ENCODE measurements around the gene HOXB7. TPM values are rescaled to one million over a fixed set of nuclear protein-coding genes. Genes with fewer than 3 reads are reported as not detected.

The HOXB7 gene
- total RNA-seq, 2 experiments from 2014 or later: 9.2 to 16.3 TPM

DNA sequence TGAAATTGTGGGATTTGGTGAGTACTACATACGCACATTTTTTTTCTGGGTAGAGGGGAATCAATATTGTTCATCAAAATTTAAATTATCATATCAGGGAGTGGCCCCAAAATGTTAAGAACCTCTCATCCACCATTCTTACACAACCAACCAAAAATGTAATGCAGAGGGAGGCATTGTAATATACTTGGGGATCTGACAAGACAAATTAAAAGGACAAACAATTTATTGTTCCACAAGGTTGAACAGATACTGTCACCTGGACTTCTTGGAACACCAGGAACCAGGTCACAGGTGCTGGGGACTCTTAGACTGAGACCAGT lies 30.0 kb upstream of the HOXB7 start:
- Histone ChIP-seq H3K4me1 (ENCODE audit: insufficient read depth, low read length, poor library complexity, severe bottlenecking) (no peaks in the 10 kb centered on the region), H3K4me2 (ENCODE audit: low read length) (no peak overlapping the region), H3K4me3 (ENCODE audit: low read depth, low read length, poor library complexity, severe bottlenecking) (no peak overlapping the region), H3K36me3 (ENCODE audit: insufficient read depth, low read length) (no peaks in the 10 kb centered on the region), H3K9me3 (ENCODE audit: low read length) (no peaks in the 10 kb centered on the region), H2AFZ (ENCODE audit: low read length) (no peak overlapping the region), H3K79me2 (ENCODE audit: insufficient read depth, low read depth, low read length) (no peaks in the 10 kb centered on the region), H3K9me2 (ENCODE audit: insufficient read depth, low read length) (no peaks in the 10 kb centered on the region), H3K27ac (ENCODE audit: low read depth, low read length, poor library complexity, severe bottlenecking) (no peak overlapping the region), H4K20me1 (ENCODE audit: insufficient read depth, low read length) (no peaks in the 10 kb centered on the region)
- intact Hi-C loops (cut with micrococcal nuclease; ENCODE audit: unreplicated experiment): no loop called here
- POLR2A ChIA-PET: no interaction called here
- TF ChIP-seq EZH2phosphoT487 (IDR thresholded peaks at IDR 0.05; ENCODE audit: borderline replicate concordance, low read depth, low read length): no peak
- TF ChIP-seq CTCF (conservative IDR thresholded peaks at IDR 0.05; ENCODE audit: low read length): no peak
- no TSS peak for BruUV-seq (replicated peaks)
- no peak for DNase-seq (ENCODE audit: low spot score)
- CTCF ChIA-PET (ENCODE audit: unreplicated experiment): interaction anchor here (0.5 kb wide), 1 partner anchor 146 kb away, joined by 3 read pairs; no protein-coding TSS in a partner anchor

DNA sequence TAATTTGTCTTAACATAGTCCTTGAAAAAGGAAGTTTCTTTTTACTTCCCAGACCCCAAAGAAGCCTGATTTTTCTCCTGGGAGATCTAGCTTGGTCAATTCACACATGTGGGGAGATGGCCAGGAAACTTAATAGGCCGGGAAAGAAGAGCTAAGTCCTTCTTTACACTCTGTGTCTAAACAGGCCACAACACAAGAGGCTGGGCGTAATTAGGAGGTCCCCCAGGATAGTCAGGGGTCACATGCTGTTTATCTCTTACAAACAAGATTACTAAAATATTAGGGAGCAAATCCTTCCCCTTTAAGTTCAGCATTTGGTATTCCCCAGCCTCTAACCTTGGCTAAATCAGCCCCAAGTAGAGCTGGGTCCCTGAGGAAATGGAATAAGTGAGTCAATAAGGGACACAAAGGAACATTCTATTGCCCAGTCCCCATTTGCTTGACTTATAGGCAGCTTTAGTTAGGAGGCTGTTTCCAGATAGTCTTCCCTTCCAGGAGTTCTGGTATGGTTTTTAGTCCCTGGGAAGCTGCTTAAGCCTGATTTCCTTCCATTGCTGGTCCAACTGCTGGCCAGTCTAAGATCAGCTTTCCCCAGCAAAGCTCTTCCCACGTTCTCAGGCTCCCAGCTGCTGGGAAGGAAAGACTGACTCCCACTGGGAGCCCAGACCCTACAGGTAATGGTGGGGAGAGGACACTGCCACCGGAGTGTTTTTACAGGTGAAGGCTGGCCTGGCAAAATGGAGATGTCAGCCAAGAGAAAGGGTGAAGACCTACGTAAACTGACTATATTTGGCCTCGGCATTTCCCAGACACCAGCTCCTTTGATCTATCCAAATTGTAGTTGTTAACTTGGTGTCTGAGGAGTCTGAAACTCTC lies 29.4 kb upstream of the HOXB7 start:
- intact Hi-C loops (cut with micrococcal nuclease; ENCODE audit: unreplicated experiment): no loop called here
- ChIA-PET POLR2A (no interaction called here), CTCF (ENCODE audit: unreplicated experiment) (no interaction called here)
- H2AFZ ChIP-seq (ENCODE audit: low read length): no peak overlapping the region
- H3K27ac ChIP-seq (ENCODE audit: low read depth, low read length, poor library complexity, severe bottlenecking): no peak overlapping the region
- H4K20me1 ChIP-seq (ENCODE audit: insufficient read depth, low read length): no peaks in the 10 kb centered on the region
- H3K4me2 ChIP-seq (ENCODE audit: low read length): no peak overlapping the region
- no peaks in the 10 kb centered on the region for H3K36me3 ChIP-seq (ENCODE audit: insufficient read depth, low read length)
- H3K9me2 ChIP-seq (ENCODE audit: insufficient read depth, low read length): no peaks in the 10 kb centered on the region
- DNase-seq (ENCODE audit: low spot score): no peak
- no peaks in the 10 kb centered on the region for H3K4me1 ChIP-seq (ENCODE audit: insufficient read depth, low read length, poor library complexity, severe bottlenecking)
- H3K4me3 ChIP-seq (ENCODE audit: low read depth, low read length, poor library complexity, severe bottlenecking): no peak overlapping the region
- H3K79me2 ChIP-seq (ENCODE audit: insufficient read depth, low read depth, low read length): no peaks in the 10 kb centered on the region
- H3K9me3 ChIP-seq (ENCODE audit: low read length): no peaks in the 10 kb centered on the region
- BruUV-seq (replicated peaks): no TSS peak
- no peak for TF ChIP-seq CTCF (conservative IDR thresholded peaks at IDR 0.05; ENCODE audit: low read length)
- TF ChIP-seq EZH2phosphoT487 (IDR thresholded peaks at IDR 0.05; ENCODE audit: borderline replicate concordance, low read depth, low read length): no peak

DNA sequence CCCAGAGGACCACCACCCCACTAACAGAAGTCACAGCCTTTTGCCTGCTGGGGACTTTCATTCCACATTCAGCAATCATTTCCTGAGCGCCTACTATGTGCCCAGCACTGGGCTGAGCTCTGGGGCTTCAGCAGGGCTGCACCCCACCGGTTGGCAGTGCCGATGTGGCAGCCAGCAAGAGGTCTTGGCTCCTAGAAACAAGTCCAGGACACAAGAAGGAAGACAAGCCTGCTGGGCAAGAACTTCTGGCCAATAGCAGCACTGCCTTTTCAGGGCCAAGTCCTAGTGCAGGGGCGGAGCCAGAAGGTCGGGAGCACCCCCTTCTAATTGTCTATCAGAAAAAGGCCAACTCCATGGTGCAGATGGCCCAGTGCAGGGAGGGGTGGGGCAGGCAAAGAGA lies 28.3 kb upstream of the HOXB7 start:
- Histone ChIP-seq H3K9me2 (ENCODE audit: insufficient read depth, low read length) (no peaks in the 10 kb centered on the region), H3K36me3 (ENCODE audit: insufficient read depth, low read length) (no peaks in the 10 kb centered on the region), H2AFZ (ENCODE audit: low read length) (no peak overlapping the region), H3K27ac (ENCODE audit: low read depth, low read length, poor library complexity, severe bottlenecking) (no peak overlapping the region), H3K9me3 (ENCODE audit: low read length) (no peaks in the 10 kb centered on the region), H3K4me2 (ENCODE audit: low read length) (no peak overlapping the region), H4K20me1 (ENCODE audit: insufficient read depth, low read length) (no peaks in the 10 kb centered on the region), H3K4me1 (ENCODE audit: insufficient read depth, low read length, poor library complexity, severe bottlenecking) (no peaks in the 10 kb centered on the region), H3K4me3 (ENCODE audit: low read depth, low read length, poor library complexity, severe bottlenecking) (no peak overlapping the region), H3K79me2 (ENCODE audit: insufficient read depth, low read depth, low read length) (no peaks in the 10 kb centered on the region)
- CTCF ChIA-PET (ENCODE audit: unreplicated experiment): no interaction called here
- DNase-seq (ENCODE audit: low spot score): no peak
- no TSS peak for BruUV-seq (replicated peaks)
- TF ChIP-seq CTCF (conservative IDR thresholded peaks at IDR 0.05; ENCODE audit: low read length): no peak
- no peak for TF ChIP-seq EZH2phosphoT487 (IDR thresholded peaks at IDR 0.05; ENCODE audit: borderline replicate concordance, low read depth, low read length)
- POLR2A ChIA-PET: interaction anchor here (0.5 to 0.6 kb wide), 2 partner anchors 265 to 416 kb away, joined by 3 to 5 read pairs; no protein-coding TSS in a partner anchor
- intact Hi-C loops (cut with micrococcal nuclease; ENCODE audit: unreplicated experiment): no loop called here

Data from OCI-LY7 (cell line).